ENCODE results near the gene CPSF3.

DNA sequence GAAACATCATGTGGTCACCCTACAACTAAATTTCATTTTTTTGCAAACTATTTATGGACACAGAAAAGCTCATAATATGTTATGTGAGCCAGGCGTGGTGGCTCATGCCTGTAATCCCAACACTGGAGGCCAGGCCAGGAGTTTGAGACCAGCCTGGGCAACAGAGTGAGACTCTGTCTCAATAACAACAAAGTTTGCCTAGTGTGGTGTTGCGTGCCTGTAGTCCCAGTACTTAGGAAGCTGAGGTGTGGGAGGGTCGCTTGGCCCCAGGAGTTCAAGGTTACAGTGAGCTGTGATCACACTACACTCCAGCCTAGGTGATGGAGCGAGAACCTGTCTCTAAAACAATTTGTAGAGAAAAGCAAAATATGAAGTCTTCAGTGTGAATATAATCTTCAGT, 56.7 kb downstream of the CPSF3 start:
- TF ChIP-seq HDAC2 (IDR thresholded peaks at IDR 0.05) (no peak), HOXB5 (CRISPR knock-in tag; IDR thresholded peaks at IDR 0.05) (no peak), POLR2A (IDR thresholded peaks at IDR 0.05; ENCODE audit: low read length) (no peak), MAZ (IDR thresholded peaks at IDR 0.05; ENCODE audit: borderline replicate concordance, low read depth, low read length) (no peak), RARB (CRISPR knock-in tag; IDR thresholded peaks at IDR 0.05) (no peak)
- TF ChIP-seq, protein P1, sequence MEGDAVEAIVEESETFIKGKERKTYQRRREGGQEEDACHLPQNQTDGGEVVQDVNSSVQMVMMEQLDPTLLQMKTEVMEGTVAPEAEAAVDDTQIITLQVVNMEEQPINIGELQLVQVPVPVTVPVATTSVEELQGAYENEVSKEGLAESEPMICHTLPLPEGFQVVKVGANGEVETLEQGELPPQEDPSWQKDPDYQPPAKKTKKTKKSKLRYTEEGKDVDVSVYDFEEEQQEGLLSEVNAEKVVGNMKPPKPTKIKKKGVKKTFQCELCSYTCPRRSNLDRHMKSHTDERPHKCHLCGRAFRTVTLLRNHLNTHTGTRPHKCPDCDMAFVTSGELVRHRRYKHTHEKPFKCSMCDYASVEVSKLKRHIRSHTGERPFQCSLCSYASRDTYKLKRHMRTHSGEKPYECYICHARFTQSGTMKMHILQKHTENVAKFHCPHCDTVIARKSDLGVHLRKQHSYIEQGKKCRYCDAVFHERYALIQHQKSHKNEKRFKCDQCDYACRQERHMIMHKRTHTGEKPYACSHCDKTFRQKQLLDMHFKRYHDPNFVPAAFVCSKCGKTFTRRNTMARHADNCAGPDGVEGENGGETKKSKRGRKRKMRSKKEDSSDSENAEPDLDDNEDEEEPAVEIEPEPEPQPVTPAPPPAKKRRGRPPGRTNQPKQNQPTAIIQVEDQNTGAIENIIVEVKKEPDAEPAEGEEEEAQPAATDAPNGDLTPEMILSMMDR (IDR thresholded peaks at IDR 0.05) = no peak
- TF ChIP-seq, protein P2, sequence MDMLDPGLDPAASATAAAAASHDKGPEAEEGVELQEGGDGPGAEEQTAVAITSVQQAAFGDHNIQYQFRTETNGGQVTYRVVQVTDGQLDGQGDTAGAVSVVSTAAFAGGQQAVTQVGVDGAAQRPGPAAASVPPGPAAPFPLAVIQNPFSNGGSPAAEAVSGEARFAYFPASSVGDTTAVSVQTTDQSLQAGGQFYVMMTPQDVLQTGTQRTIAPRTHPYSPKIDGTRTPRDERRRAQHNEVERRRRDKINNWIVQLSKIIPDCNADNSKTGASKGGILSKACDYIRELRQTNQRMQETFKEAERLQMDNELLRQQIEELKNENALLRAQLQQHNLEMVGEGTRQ (IDR thresholded peaks at IDR 0.05) = no peak

Data from A549 (cell line).